ENCODE measurements around the gene EHMT1. TPM values are rescaled to one million over a fixed set of nuclear protein-coding genes. Genes with fewer than 3 reads are reported as not detected.

The EHMT1 gene
- total RNA-seq, 1 donor from 2014 or later, result 162 TPM

- no peak for TF ChIP-seq CTCF (IDR thresholded peaks at IDR 0.05; ENCODE audit: partially characterized antibody, unreplicated experiment)
- H3K9me3 Mint-ChIP-seq (ENCODE audit: unreplicated experiment), result peaks cover 19% of the 10 kb centered on the region
- peaks cover under 1% of the 10 kb centered on the region for H3K36me3 Mint-ChIP-seq (ENCODE audit: unreplicated experiment)
- peaks cover 11% of the 10 kb centered on the region for H3K27me3 Mint-ChIP-seq (ENCODE audit: unreplicated experiment)
- H3K4me3 Mint-ChIP-seq (ENCODE audit: unreplicated experiment), result no peak overlapping the region
- peaks cover 31% of the 10 kb centered on the region for H3K4me1 Mint-ChIP-seq (ENCODE audit: low read depth, unreplicated experiment)
- DNase-seq, result no peak
- peak overlapping the region; percentile 14 for H3K27ac Mint-ChIP-seq (ENCODE audit: unreplicated experiment)
Measured at GRCh38 chr9:137787786-137788505, 169.1 kb downstream of the EHMT1 start.

DNA sequence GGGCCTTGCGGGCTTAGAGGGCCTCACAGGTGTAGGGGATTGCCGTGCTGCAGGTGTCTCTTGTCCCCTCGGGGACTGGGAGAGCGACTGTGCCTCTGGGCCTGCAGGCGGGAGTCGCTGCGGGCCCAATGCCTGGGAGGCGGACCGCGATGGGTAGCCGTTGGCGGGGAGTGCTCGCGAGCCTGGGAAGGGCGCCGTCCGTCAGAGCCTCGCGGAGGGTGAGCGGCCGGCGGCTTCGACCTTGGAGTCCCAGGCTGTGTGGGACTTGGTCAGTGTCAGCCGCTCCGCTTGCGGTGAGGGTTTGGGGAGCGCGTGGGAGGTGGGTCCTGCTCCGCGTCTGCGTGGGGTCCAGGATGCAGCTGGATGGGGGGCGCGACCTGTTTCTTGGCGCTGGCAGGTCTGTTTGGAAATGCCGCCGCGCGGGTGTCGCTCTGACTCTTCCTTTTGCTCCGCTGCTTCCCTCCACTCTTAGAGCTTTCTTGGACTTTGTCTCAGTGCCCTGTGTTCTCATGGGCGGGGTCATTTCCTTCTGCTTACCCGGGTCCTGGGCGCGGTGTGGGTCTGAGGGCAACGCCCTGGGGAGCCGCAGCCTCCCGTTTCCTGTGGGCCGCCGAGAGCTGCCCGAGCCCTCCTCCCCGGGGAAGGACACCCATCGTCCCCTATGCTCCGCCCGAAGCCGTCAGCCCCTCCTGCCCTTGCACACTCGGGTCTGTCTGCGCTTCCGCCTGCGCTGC is 169.9 kb downstream of the EHMT1 start:
- Mint-ChIP-seq H3K4me3 (ENCODE audit: unreplicated experiment) (no peak overlapping the region), H3K9me3 (ENCODE audit: unreplicated experiment) (peaks cover 17% of the 10 kb centered on the region), H3K27me3 (ENCODE audit: unreplicated experiment) (peaks cover 11% of the 10 kb centered on the region), H3K36me3 (ENCODE audit: unreplicated experiment) (no peaks in the 10 kb centered on the region), H3K4me1 (ENCODE audit: low read depth, unreplicated experiment) (peaks cover 33% of the 10 kb centered on the region), H3K27ac (ENCODE audit: unreplicated experiment) (no peak overlapping the region)
- no peak for TF ChIP-seq CTCF (IDR thresholded peaks at IDR 0.05; ENCODE audit: partially characterized antibody, unreplicated experiment)
- DNase-seq, result no peak

GRCh38 chr9:137789295-137789895 is 170.6 kb downstream of the EHMT1 start:
- Mint-ChIP-seq H3K27ac (ENCODE audit: unreplicated experiment) (peak overlapping the region; percentile 4), H3K4me1 (ENCODE audit: low read depth, unreplicated experiment) (peaks cover 33% of the 10 kb centered on the region), H3K4me3 (ENCODE audit: unreplicated experiment) (no peak overlapping the region), H3K9me3 (ENCODE audit: unreplicated experiment) (peaks cover 17% of the 10 kb centered on the region), H3K36me3 (ENCODE audit: unreplicated experiment) (no peaks in the 10 kb centered on the region), H3K27me3 (ENCODE audit: unreplicated experiment) (peaks cover 11% of the 10 kb centered on the region)
- no peak for TF ChIP-seq CTCF (IDR thresholded peaks at IDR 0.05; ENCODE audit: partially characterized antibody, unreplicated experiment)
- DNase-seq, result no peak

- H3K4me1 Mint-ChIP-seq (ENCODE audit: low read depth, unreplicated experiment), result peaks cover 30% of the 10 kb centered on the region
- TF ChIP-seq CTCF (IDR thresholded peaks at IDR 0.05; ENCODE audit: partially characterized antibody, unreplicated experiment), result no peak
- peaks cover 18% of the 10 kb centered on the region for H3K9me3 Mint-ChIP-seq (ENCODE audit: unreplicated experiment)
- no peaks in the 10 kb centered on the region for H3K36me3 Mint-ChIP-seq (ENCODE audit: unreplicated experiment)
- H3K27ac Mint-ChIP-seq (ENCODE audit: unreplicated experiment), result no peak overlapping the region
- no peak overlapping the region for H3K4me3 Mint-ChIP-seq (ENCODE audit: unreplicated experiment)
- no peak for DNase-seq
- H3K27me3 Mint-ChIP-seq (ENCODE audit: unreplicated experiment), result peaks cover 5% of the 10 kb centered on the region
Measured at GRCh38 chr9:137791947-137792346, 173.1 kb downstream of the EHMT1 start.
